Measurements from ENCODE around the gene ASCC1. TPM values are rescaled to one million over a fixed set of nuclear protein-coding genes. Genes with fewer than 3 reads are reported as not detected.

The ASCC1 gene
- total and polyA plus RNA-seq, 2 experiments from 2014 or later: 13.7 to 37.2 TPM

DNA sequence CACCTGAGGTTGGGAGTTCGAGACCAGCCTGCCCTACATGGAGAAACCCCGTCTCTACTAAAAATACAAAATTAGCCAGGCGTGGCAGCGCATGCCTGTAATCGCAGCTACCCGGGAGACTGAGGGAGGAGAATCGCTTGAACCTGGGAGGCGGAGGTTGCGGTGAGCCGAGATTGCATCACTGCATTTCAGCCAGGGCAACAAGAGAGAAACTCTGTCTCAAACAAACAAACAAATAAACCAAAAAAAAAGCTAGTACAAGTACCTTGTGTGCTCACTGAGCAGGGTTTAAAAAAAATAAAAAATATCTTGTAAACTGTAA lies 116.5 kb downstream of the ASCC1 start:
- Mint-ChIP-seq H3K9me3 (no peaks in the 10 kb centered on the region), H3K27ac (no peak overlapping the region), H3K4me3 (no peak overlapping the region), H3K4me1 (peaks cover 4% of the 10 kb centered on the region; the same call in 2 of the 3 replicates), H3K27me3 (ENCODE audit: insufficient read depth, low read depth, poor library complexity) (no peaks in the 10 kb centered on the region), H3K36me3 (ENCODE audit: low read depth) (peaks cover 10% of the 10 kb centered on the region; the same call in 1 of the 3 replicates)
- H3K4me1 ChIP-seq (ENCODE audit: insufficient read depth): no peaks in the 10 kb centered on the region
- H3K9me2 ChIP-seq (ENCODE audit: insufficient read depth): no peaks in the 10 kb centered on the region
- no peaks in the 10 kb centered on the region for H3F3A ChIP-seq (replicated peaks; ENCODE audit: low read depth)
- TF ChIP-seq POLR2AphosphoS5 (IDR thresholded peaks at IDR 0.05; ENCODE audit: low read depth) (no peak), STAT1 (IDR thresholded peaks at IDR 0.05; ENCODE audit: unreplicated experiment) (no peak), NANOG (IDR thresholded peaks at IDR 0.05; ENCODE audit: borderline replicate concordance) (no peak), ETS1 (IDR thresholded peaks at IDR 0.05) (no peak), ZNF114 (CRISPR knock-in tag; IDR thresholded peaks at IDR 0.05) (no peak), CTCF (conservative IDR thresholded peaks at IDR 0.05; ENCODE audit: low read depth in 2 of 2) (no peak), ZNF331 (CRISPR knock-in tag; IDR thresholded peaks at IDR 0.05; ENCODE audit: low read depth) (no peak), CREB1 (CRISPR knock-in tag; IDR thresholded peaks at IDR 0.05; ENCODE audit: low read depth) (no peak), EZH2 (IDR thresholded peaks at IDR 0.05; ENCODE audit: low read depth, unreplicated experiment) (no peak), ZNF462 (CRISPR knock-in tag; IDR thresholded peaks at IDR 0.05) (no peak), JUNB (IDR thresholded peaks at IDR 0.05; ENCODE audit: unreplicated experiment) (no peak), EZH2phosphoT487 (IDR thresholded peaks at IDR 0.05; ENCODE audit: unreplicated experiment) (no peak)
- TF ChIP-seq, protein P1, sequence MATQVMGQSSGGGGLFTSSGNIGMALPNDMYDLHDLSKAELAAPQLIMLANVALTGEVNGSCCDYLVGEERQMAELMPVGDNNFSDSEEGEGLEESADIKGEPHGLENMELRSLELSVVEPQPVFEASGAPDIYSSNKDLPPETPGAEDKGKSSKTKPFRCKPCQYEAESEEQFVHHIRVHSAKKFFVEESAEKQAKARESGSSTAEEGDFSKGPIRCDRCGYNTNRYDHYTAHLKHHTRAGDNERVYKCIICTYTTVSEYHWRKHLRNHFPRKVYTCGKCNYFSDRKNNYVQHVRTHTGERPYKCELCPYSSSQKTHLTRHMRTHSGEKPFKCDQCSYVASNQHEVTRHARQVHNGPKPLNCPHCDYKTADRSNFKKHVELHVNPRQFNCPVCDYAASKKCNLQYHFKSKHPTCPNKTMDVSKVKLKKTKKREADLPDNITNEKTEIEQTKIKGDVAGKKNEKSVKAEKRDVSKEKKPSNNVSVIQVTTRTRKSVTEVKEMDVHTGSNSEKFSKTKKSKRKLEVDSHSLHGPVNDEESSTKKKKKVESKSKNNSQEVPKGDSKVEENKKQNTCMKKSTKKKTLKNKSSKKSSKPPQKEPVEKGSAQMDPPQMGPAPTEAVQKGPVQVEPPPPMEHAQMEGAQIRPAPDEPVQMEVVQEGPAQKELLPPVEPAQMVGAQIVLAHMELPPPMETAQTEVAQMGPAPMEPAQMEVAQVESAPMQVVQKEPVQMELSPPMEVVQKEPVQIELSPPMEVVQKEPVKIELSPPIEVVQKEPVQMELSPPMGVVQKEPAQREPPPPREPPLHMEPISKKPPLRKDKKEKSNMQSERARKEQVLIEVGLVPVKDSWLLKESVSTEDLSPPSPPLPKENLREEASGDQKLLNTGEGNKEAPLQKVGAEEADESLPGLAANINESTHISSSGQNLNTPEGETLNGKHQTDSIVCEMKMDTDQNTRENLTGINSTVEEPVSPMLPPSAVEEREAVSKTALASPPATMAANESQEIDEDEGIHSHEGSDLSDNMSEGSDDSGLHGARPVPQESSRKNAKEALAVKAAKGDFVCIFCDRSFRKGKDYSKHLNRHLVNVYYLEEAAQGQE (IDR thresholded peaks at IDR 0.05; ENCODE audit: unreplicated experiment): no peak
- H3K4me2 ChIP-seq: no peak overlapping the region
- H3K4me3 ChIP-seq: no peak overlapping the region
- ATAC-seq (no peak), DNase-seq (ENCODE audit: low spot score) (no peak)
- H4K20me1 ChIP-seq (replicated peaks; ENCODE audit: insufficient read depth): no peaks in the 10 kb centered on the region
- no peaks in the 10 kb centered on the region for H3K27me3 ChIP-seq (ENCODE audit: insufficient read depth)
- H2AFZ ChIP-seq: no peak overlapping the region
- no peaks in the 10 kb centered on the region for H3K79me2 ChIP-seq (replicated peaks; ENCODE audit: insufficient read depth)
- H3K27ac ChIP-seq (ENCODE audit: low read depth): no peak overlapping the region
- no peaks in the 10 kb centered on the region for H3K36me3 ChIP-seq (ENCODE audit: insufficient read depth)

All from GM23338 (cell line).